DLD1 (cell line): ENCODE measurements around the gene FBL.

Source experiments
- in situ Hi-C: cut with HindIII; loops from 2 replicates; pipeline ENCODE4 v1.10.0; 2017; ENCODE audit warnings: low sequenced_read_pairs

The FBL gene

DNA sequence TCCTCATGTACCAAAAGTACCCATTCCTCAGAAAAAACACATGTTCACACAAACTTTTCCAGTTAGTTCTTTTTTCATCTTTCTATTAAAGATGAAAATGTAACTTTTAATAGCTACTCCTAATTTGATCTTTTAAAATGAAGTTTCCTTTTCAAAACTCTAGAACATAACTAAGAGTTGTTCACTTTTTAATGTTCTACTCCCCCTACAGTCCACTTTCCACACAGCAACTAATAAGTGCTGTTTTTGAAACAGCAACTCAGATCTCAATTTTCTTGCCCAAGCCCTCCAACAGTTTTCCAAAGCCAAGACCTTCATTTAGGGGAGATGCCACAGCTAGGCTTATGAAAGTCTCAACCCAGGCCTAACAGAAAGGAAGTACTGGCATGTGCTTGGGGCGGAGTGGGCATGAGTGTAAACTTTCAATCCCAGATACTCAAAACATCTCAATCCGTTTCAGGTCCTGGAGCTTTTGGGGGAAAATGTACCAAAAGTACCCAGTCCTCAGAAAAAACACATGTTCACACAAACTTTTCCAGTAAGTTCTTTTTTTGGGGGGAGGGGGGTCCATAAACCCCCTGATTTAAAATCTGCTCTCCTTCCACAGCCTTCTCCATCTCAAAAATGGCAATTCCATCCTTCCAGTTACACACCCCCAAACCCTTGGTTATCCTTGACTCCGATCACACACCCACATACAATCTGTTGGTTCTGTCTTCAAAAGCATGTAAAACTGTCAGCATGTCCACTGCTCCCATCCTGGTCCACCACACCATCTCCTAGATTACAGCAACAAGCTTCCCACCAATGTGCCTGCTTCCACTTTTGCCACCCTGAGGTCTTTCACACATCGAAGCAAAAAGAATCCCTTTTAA lies 2.0 kb downstream of the FBL start:
- in situ Hi-C loops = loop anchor here (10.0 kb wide), 1 partner anchor 59 kb away; no protein-coding TSS in a partner anchor

DNA sequence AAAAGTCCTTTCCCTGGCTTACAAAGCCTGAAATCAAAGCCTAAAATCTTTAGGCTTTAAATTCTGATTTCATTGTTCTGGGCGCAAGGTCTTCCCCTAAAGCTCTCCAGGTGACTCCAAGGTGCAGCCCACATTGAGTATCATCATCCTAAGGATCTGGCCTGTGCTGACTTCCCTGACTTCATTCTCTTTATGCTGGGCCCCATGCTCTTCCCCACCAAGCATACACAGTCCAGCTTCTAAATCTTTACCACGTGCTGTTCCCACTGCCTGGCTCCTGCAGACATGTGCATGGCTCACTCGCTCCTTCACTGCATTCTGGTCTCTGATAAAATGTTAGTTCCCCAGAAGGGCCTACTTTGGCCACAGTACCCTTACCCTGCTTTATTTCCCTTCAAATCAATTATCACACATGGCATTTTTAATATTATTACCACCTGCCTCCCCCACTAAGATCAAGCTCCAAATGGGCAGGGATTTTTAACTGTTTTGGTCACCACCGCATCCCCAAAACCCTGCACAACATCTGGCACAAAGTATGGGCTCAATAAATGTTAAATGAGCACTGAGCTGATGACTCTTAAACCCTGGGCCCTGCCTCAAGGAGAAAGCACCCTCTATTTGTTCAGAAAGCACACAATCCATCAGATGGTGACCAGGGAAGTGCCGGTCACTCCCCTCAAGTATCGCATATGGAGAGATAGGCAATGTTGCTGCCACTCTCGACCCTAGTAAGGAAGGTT lies 3.3 kb downstream of the FBL start:
- in situ Hi-C loops = loop anchor here (10.0 kb wide), 1 partner anchor 58 kb away; no protein-coding TSS in a partner anchor

DNA sequence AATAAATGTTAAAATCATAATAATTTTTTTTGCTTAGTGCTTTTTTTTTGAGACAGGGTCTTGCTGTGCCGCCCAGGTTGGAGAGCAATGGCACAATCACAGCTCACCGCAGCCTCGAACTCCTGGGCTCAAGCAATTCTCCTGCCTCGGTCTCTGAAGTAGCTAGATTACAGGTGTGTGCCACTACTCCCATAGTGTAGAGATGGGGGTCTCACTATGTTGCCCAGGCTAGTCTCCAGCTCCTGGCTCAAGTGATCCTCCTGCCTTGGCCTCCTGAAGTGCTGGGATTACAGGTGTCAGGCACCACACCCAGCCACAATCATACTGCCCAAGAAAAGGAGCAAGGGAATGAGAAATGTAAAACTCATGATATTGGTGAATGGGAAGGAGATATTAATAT lies 5.1 kb downstream of the FBL start:
- in situ Hi-C loops = loop anchor here (10.0 kb wide), 1 partner anchor 56 kb away; no protein-coding TSS in a partner anchor

DNA sequence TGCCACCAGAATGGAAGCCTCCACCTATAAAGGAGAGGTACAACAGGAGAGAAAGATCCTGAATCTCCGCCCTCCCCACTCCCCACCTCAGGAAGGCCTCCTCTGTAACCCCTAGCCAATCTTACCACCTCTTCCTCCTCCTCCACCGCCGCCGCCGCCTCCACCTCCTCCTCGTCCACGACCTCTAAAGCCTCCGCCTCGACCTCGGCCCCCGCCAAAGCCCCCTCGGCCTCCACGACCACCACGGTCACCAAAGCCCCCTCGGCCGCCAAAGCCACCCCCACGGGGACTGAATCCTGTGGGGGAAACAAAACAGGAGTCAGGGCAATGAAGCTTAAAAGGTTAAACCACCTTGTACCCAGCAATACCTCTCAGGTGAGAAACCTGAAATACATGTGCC lies 5.7 kb downstream of the FBL start:
- in situ Hi-C loops = loop anchor here (10.0 kb wide), 1 partner anchor 56 kb away; no protein-coding TSS in a partner anchor

DNA sequence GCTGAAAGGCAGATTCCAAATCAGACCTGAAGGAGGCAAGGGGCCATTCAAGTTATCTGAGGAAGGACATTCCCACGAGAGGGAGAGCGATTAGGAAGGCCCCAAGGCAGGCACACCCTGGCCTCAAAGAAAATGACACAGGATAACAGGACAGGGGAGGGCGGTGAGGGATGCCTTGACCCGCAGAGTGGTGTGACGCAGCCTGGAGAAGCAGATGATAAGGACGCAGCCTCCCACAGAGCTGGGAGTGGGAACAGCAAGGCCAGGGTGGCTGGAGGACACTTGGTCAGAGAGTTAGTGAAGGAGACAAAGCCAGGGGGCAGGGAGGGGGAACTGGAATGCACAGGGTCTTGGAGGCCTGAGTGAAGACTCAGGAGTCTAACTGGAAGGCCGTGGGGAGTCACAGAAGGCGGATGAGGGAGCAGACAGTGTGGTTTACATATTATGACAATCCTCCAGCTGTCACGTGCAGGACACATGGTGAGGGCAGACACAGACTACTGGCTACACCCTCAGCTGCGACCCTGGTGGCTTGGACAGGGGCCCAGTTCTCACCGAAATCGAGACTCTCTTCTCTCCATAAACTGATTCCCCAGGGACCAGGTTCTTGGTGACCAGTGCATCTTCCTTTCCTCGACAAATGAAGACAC lies 6.4 kb downstream of the FBL start:
- in situ Hi-C loops = loop anchor here (10.0 kb wide), 1 partner anchor 55 kb away; no protein-coding TSS in a partner anchor

DNA sequence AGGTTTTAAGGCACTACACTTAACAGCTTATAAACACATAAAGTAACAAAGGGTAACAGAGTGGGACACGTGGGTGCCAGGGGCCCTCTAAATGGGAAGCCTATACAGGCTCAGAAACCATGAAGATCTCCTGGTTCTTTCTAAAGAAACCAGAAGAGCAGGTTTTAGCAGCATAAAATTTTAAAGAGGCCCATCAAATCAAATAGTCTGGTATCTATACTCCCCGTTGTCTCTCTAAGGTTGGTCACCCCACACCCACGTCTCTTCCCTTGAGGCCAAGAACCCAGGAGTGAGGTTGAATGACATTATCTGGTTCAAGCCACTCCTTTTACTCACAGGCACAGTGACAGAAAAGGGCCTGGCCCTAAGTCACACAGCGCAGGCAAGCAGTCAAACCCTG lies 7.6 kb downstream of the FBL start:
- in situ Hi-C loops = no loop called here

DNA sequence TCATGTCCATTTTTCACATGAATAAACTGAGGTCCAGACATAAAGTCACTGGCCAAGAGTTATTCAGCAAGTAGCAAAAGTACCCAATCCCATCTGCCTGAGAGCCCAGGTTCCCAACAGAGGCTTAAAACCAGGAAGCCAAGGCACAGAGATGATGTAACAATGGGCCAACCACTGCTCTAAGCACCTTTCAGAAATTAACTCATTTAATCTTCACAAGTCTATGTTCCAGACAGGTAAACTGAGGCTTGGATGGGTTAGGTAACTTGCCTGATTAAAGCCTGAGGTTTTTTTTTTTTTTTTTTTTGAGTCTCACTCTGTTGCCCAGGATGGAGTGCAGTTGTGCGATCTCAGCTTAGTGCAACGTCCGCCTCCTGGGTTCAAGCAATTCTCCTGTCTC lies 8.2 kb downstream of the FBL start:
- in situ Hi-C loops = no loop called here

DNA sequence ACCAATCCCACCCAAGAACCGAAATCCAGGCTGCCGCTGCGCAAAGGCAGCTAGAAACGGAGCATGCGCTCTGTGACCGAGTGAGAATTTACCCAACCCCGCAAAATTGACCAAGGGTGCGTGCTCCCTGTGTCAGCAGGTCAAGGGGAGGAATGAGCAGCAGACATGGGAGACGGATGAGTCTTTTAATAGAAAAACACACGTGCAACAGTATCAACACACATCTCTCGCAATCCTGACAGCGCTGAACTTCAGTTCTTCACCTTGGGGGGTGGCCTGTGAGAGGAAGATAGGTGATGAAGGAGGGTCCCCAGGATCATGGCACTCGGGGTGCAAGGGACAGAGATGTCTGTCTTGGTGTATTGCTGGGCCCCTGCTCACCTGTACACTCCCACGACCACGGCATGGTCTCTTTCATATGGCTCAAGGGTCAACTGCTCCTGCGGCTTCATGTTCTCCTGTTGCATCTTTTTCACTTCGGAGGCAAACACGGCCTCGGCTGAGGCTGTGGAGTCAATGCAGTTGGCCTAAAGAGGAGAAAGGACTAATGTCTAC lies 11.8 kb downstream of the FBL start:
- in situ Hi-C loops = no loop called here

DNA sequence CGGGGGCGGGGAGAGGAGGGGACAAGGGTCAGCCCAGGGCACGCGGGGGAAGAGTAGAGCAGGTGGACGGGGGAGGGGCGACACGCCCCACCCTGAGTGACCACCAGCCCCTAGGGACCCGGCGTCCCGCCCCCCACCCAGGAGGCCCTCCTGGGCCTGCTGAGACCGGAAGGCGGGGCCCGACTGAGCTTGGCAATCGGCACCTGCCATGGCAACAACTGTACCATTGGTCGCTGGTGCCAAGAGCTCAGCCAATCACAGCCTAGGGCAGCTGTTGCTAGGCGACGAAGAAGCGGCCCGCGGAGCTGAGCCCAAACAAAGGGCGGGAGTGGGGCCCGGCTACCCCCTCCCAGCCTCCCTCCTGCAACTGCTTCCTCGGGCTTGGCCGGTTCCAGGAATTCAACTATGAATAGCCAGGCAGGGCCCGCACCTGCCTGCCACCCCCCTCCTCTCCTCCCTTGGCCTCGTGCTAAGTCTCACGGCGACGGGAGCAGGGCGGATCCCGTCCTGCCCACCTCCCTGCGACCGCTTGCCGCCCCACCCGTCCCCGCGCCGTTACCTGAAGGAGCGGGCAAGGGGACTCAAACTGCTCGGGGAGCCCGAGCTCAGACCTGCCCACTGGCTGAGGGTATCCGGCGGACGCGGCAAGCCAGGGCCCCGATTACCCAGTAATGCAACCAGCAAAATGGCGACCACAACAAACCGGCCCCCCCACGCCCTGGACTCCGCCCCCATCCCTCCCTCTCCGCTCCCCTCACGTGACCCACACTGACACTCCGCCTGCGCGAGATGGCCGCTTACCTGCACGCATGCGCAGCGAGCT lies 12.5 kb downstream of the FBL start, which contains the start of gene DYRK1B:
Gene DYRK1B, minus strand, starts transcription at position 699 of the 823 bp plus-strand sequence. CDS start 2,295 bp downstream, outside the sequence.
- in situ Hi-C loops = no loop called here

DNA sequence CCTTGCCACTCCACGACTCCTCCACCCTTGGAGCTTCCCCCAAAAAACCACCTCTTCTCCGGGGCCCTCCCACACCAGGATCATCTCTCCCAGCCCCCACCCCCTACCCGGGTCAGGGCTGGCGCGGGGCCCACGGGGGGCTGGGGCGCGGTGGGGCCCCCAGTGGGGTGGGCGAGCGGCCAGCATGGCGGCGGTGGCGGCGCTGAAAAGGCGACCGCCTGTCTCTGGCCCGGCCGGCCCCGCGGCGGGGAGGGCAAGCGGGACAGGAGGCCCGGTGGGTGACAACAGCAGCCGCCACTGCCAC lies 13.1 kb downstream of the FBL start:
- in situ Hi-C loops = no loop called here

DNA sequence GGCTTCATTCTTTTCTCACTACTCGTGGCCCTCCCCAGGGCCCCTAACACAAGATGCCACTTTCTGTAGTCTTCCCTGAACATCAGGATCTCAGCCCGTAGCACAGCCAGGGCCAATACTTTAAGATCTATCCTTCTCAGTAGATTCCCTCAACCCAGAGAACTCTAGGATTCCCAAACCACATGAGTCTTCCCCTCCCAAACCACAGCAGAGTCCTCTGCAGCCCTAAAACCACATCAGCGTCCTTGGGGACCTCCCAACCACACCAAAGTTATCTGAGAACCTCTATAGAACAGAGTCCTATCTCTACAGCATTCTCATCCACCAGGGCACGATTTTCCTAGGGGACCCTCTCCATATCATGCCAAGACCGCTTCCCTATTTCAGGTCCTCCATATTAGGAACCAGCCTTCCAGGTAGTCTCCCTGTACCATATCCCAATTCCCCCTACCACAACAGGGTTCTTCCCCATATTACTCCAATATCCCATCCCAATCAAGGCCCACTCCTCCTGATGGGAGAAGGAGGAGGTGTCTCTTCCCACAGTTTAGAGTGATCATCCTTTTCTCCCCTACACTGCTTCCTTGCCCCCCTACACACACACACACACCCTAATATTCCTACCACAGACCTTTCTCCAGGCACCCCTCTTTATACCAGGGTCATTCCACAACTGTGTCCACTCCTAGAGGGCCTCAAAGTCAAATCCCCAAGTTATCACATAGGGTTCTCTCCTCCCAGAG lies 13.7 kb downstream of the FBL start:
- in situ Hi-C loops = no loop called here

DNA sequence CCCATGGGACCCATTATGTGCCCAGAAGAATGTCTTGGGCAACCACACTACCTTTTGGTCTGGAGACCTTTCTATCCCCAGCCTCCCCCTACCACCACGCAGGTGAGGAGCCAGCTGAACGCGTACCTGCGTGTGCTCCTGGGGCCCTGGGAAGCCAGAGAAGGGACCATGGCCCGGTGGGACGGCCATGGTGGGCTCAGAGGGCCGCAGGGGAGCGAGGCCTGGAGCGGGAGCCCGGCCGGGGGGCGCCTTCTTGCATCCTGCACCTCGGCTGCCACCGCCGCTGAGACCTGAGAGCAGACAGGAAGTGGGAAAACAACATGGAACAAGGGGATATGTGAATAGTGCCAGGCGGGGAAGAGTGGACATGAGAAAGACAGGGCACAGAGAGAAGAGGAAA lies 14.5 kb downstream of the FBL start:
- in situ Hi-C loops = no loop called here

DNA sequence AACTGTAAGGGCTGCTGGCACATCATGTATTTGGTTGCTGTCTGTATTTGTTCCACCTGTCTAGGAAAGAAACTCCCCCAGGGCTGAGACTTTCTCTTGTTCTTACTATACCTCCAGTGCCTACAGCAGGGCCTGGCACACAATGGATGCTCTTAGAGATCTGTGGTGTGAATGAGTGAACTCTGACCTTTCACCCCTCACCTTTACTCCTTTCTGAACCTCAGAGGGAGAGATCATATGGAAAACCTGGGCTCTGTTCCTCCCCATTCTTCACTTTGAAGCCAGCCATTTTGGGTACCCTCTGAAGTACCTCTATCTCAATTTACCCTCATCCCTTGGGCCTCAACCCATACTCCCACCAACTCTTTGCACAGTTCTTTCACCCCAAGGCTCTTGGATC lies 15.3 kb downstream of the FBL start:
- in situ Hi-C loops = no loop called here

DNA sequence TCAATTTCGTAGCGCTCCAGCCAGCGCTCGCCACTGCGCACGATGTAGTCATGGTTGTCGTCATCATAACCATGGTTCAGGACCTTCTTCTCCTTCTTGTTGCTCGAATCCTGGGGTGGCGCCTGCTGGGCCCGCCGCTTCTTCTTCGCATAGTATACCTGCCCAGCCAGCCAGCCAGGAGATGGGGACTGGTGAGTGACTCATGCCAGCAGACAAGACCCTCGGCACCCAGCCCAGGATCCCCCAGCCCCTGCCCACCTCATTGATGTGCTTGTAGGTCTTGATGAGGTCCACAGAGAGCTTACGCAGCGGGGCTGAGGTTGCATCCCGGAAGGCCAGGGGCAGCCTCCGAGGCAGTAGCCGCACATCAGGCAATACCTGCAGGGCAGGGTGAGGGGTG lies 15.8 kb downstream of the FBL start:
- in situ Hi-C loops = no loop called here

DNA sequence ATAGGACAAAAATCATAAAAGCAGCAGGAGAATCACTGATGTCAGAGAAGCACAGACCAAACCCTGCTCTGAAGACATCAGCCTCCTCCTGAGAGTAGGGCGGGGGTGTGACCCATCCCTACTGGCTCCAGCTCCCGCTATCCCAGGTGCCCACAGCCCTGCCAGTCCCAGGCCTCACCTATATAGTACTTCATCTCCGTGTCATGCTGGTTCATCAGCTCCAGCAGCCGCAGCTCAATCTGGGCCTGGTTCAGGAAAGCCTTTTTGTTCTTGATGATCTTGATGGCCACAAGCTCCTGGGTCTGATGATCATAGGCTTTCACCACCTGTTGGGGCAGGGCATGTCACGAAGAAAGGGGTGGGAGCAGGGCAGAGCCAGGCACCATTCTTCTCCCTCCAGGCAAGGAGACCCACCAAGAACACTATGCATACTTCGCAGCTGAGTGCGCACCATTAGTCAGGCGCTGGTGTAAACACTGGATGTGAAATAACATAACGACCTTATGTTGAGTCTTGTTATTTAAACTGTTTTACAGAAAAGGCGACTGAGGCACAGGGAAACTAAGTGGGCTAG lies 16.4 kb downstream of the FBL start:
- in situ Hi-C loops = no loop called here

DNA sequence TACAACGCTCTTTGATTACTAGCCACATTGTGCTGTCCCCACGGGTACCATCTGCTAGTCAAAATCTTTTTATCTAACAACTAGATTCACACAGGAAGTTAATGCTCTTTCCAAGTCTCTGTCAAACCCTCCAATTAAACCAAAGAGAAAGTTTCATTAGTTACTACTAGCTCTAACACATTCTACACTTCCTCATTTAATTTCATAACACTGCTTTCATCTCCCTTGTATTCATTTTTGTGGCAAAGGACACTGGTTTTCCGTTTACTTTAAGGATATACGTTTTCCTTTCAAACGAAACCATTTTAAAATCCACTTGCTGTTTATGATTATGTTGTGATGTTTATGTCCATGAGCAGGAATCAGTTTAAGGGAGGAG lies 17.5 kb downstream of the FBL start:
- in situ Hi-C loops = no loop called here

DNA sequence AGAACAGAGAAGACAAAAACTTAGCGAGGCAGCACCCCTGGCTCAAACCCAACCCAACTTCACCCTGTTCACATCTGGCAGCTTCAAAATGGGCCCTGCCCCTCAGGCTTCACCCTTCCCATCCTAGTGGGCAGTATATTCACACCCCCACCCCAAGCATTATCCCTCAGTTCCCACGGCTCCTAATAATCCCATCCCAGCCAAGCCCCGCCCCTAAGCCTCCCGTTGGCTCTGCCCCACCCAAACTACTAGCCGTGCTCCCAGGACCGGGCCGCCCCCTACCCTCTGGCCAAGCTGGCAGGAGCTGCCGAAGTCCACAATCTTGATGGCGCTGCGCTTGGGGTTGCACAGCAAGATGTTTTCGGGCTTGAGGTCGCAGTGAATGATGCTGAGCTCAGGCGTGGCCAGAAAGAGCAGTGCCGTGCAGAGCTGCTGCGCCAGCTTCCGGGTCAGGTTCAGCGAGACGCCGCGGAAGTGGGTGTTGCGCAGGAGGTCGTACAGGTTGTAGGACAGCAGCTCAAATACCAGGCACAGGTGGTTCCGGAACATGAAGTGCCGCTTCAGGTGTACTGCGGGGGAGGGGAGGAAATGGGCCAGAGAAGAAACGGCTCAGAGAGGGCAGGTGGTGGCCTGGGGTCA lies 18.0 kb downstream of the FBL start:
- in situ Hi-C loops = no loop called here

DNA sequence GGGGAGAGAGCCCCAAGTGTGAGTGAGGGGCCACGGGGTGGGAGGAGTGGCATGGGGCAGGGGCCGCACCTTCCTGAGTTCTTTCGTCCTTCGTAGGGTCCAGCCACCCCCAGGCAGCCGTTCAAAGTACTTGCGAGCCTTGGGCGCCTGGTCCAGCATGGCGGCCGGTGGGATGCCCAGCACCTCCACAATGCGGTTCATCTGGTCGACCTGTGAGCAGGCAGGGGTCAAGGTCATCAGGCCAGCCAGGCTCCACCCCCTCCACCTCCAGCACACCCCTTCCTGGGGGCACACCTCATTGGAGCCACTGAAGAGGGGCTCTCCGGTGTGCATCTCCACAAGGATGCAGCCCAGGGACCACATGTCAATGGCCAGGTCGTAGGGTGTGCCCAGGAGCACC lies 19.0 kb downstream of the FBL start:
- in situ Hi-C loops = no loop called here
